Activated CD4-positive, alpha-beta T cell treated with anti-CD3 and anti-CD28 coated beads for 4 hours (primary cell): ENCODE measurements around the gene CRIP1.
A peak's percentile ranks its signal among the peaks of the same experiment; 100 is the strongest.

Experiments
- DNase-seq, 2 donors: peaks; one replicate each; pipeline ENCODE4 v3.0.0-alpha.2; 2020

The CRIP1 gene

GRCh38 chr14:105495101-105495989 is 8.7 kb downstream of the CRIP1 start:
- peak in 1 of 2 donors; percentile 4 for DNase-seq

GRCh38 chr14:105495990-105496830 is 9.5 kb downstream of the CRIP1 start:
- no peak for DNase-seq

GRCh38 chr14:105496831-105497591 is 10.3 kb downstream of the CRIP1 start:
- DNase-seq = no peak

GRCh38 chr14:105497671-105498429 is 11.2 kb downstream of the CRIP1 start:
- DNase-seq = no peak

GRCh38 chr14:105498430-105499255 is 12.0 kb downstream of the CRIP1 start:
- DNase-seq = no peak

- no peak for DNase-seq
Observed at GRCh38 chr14:105499256-105500035, 12.8 kb downstream of the CRIP1 start.

GRCh38 chr14:105500036-105500725 is 13.5 kb downstream of the CRIP1 start:
- DNase-seq = no peak

GRCh38 chr14:105500726-105501101 is 14.0 kb downstream of the CRIP1 start:
- no peak for DNase-seq

- DNase-seq = no peak
Observed at GRCh38 chr14:105501504-105502291, 15.0 kb downstream of the CRIP1 start.

GRCh38 chr14:105502446-105503295 is 16.0 kb downstream of the CRIP1 start:
- no peak for DNase-seq

- DNase-seq = no peak
Observed at GRCh38 chr14:105503296-105503640, 16.6 kb downstream of the CRIP1 start.

- no peak for DNase-seq
Observed at GRCh38 chr14:105503935-105504692, 17.4 kb downstream of the CRIP1 start.

GRCh38 chr14:105505101-105505500 is 18.4 kb downstream of the CRIP1 start:
- DNase-seq = no peak

- DNase-seq = no peak
Observed at GRCh38 chr14:105507247-105507646, 20.6 kb downstream of the CRIP1 start.

- DNase-seq = no peak
Observed at GRCh38 chr14:105508069-105508468, 21.4 kb downstream of the CRIP1 start.

- no peak for DNase-seq
Observed at GRCh38 chr14:105508601-105509000, 21.9 kb downstream of the CRIP1 start.

- DNase-seq = no peak
Observed at GRCh38 chr14:105517096-105517495, 30.4 kb downstream of the CRIP1 start.
